Mesendoderm (in vitro differentiated cells): Measurements from ENCODE around the gene EIF6.

Experiments
- DNase-seq: peaks from one replicate; pipeline ENCODE4 v3.0.0; 2013
- H2AK5ac ChIP-seq: 2 replicates; pipeline ENCODE4 v1.6.1; 2013; ENCODE audit warnings: low read length, inconsistent platforms
- H2BK120ac ChIP-seq: 2 replicates; pipeline ENCODE4 v1.6.1; 2013; ENCODE audit warnings: low read depth, mild to moderate bottlenecking, low read length, moderate library complexity, mixed read lengths
- H2BK15ac ChIP-seq: replicated peaks from 2 replicates; pipeline ENCODE4 v1.6.1; 2013; ENCODE audit warnings: low read depth, mild to moderate bottlenecking, moderate library complexity
- H2BK5ac ChIP-seq: 2 replicates; pipeline ENCODE4 v1.6.1; 2013; ENCODE audit warnings: low read length, inconsistent platforms
- H3K18ac ChIP-seq: 2 replicates; pipeline ENCODE4 v1.6.1; 2013; ENCODE audit warnings: mild to moderate bottlenecking, low read length, mixed read lengths
- H3K23ac ChIP-seq: one replicate; pipeline ENCODE4 v1.6.1; 2013; ENCODE audit warnings: low read length
- H3K27ac ChIP-seq: 2 replicates; pipeline ENCODE4 v1.5.1; 2013; ENCODE audit warnings: low read depth, mild to moderate bottlenecking, inconsistent platforms, low read length, moderate library complexity
- H3K27me3 ChIP-seq: 2 replicates; pipeline ENCODE4 v1.6.1; 2013; ENCODE audit warnings: low read length, control low read depth, mild to moderate bottlenecking, inconsistent platforms; ENCODE audit not compliant: insufficient read depth, poor library complexity
- H3K36me3 ChIP-seq: 2 replicates; pipeline ENCODE4 v1.6.1; 2013; ENCODE audit warnings: low read length, inconsistent platforms; ENCODE audit not compliant: control insufficient read depth, insufficient read depth
- H3K4ac ChIP-seq: one replicate; pipeline ENCODE4 v1.6.1; 2013; ENCODE audit warnings: low read depth, mild to moderate bottlenecking, low read length, moderate library complexity
- H3K4me1 ChIP-seq: 2 replicates; pipeline ENCODE4 v1.6.1; 2013; ENCODE audit warnings: low read depth, low read length, inconsistent platforms; ENCODE audit not compliant: control insufficient read depth
- H3K4me2 ChIP-seq: 2 replicates; pipeline ENCODE4 v1.6.1; 2013; ENCODE audit warnings: low read length
- H3K4me3 ChIP-seq: 2 replicates; pipeline ENCODE4 v1.5.1; 2013; ENCODE audit warnings: mild to moderate bottlenecking, low read length
- H3K56ac ChIP-seq: one replicate; pipeline ENCODE4 v1.6.1; 2013; ENCODE audit warnings: low read length
- H3K79me1 ChIP-seq: 2 replicates; pipeline ENCODE4 v1.6.1; 2013; ENCODE audit warnings: low read length, inconsistent platforms
- H3K79me2 ChIP-seq: 2 replicates; pipeline ENCODE4 v1.6.1; 2013; ENCODE audit warnings: mild to moderate bottlenecking, low read length; ENCODE audit not compliant: control insufficient read depth, insufficient read depth
- H3K9ac ChIP-seq: 2 replicates; pipeline ENCODE4 v1.6.1; 2013; ENCODE audit warnings: low read length, inconsistent platforms
- H4K5ac ChIP-seq: one replicate; pipeline ENCODE4 v1.6.1; 2013; ENCODE audit warnings: low read length
- H4K8ac ChIP-seq: one replicate; pipeline ENCODE4 v1.6.1; 2013; ENCODE audit warnings: low read depth, mild to moderate bottlenecking, control low read depth, low read length, moderate library complexity
- WGBS: extraction: QIAGEN DNeasy Blood & Tissue Kit; methylation state at CpG from one replicate; pipeline ENCODE4 v1.1.7; 2013; ENCODE audit warnings: low lambda C conversion rate, missing lambda C conversion rate; ENCODE audit not compliant: insufficient coverage; ENCODE audit errors: extremely low coverage; 5-methylcytosine and 5-hydroxymethylcytosine counted together

EIF6 gene

GRCh38 chr20:35290186-35290886 lies 5.8 kb upstream of the EIF6 start:
- Histone ChIP-seq H3K4me3 (no peak overlapping the region), H2AK5ac (no peak overlapping the region), H3K36me3 (no peaks in the 10 kb centered on the region), H4K8ac (no peak overlapping the region), H3K4me1 (no peaks in the 10 kb centered on the region), H3K27me3 (no peaks in the 10 kb centered on the region), H2BK5ac (no peak overlapping the region), H3K4ac (no peak overlapping the region), H3K4me2 (no peak overlapping the region), H3K9ac (no peak overlapping the region), H3K27ac (no peak overlapping the region), H2BK15ac (no peak overlapping the region), H4K5ac (no peak overlapping the region), H3K79me2 (no peaks in the 10 kb centered on the region), H3K23ac (no peak overlapping the region), H2BK120ac (no peak overlapping the region), H3K18ac (no peak overlapping the region), H3K56ac (no peak overlapping the region), H3K79me1 (no peaks in the 10 kb centered on the region)
- no CpG with 5 or more reads among the region's 7 CpGs for WGBS
- no peak for DNase-seq

GRCh38 chr20:35288325-35289060 lies 3.9 kb upstream of the EIF6 start:
- H3K23ac ChIP-seq = no peak overlapping the region
- no peaks in the 10 kb centered on the region for H3K36me3 ChIP-seq
- H3K9ac ChIP-seq = no peak overlapping the region
- H3K27me3 ChIP-seq = no peaks in the 10 kb centered on the region
- no peak overlapping the region for H2BK15ac ChIP-seq
- no peak overlapping the region for H3K4me2 ChIP-seq
- no CpG with 5 or more reads among the region's 19 CpGs for WGBS
- H2AK5ac ChIP-seq = no peak overlapping the region
- H4K5ac ChIP-seq = no peak overlapping the region
- H2BK5ac ChIP-seq = no peak overlapping the region
- H3K4ac ChIP-seq = no peak overlapping the region
- H3K4me1 ChIP-seq = peaks cover 2% of the 10 kb centered on the region
- H3K4me3 ChIP-seq = no peak overlapping the region
- H3K79me2 ChIP-seq = peaks cover 8% of the 10 kb centered on the region
- peaks cover 4% of the 10 kb centered on the region for H3K79me1 ChIP-seq
- no peak overlapping the region for H3K56ac ChIP-seq
- H4K8ac ChIP-seq = no peak overlapping the region
- H2BK120ac ChIP-seq = no peak overlapping the region
- no peak for DNase-seq
- H3K18ac ChIP-seq = no peak overlapping the region
- H3K27ac ChIP-seq = no peak overlapping the region

- H3K36me3 ChIP-seq = peaks cover 1% of the 10 kb centered on the region
- no peak overlapping the region for H2AK5ac ChIP-seq
- H3K27ac ChIP-seq = no peak overlapping the region
- no peak overlapping the region for H4K5ac ChIP-seq
- no peak overlapping the region for H2BK5ac ChIP-seq
- H4K8ac ChIP-seq = no peak overlapping the region
- H3K4me3 ChIP-seq = no peak overlapping the region
- no peak for DNase-seq
- no peak overlapping the region for H2BK15ac ChIP-seq
- H3K4ac ChIP-seq = no peak overlapping the region
- no peak overlapping the region for H3K23ac ChIP-seq
- H2BK120ac ChIP-seq = no peak overlapping the region
- peaks cover 12% of the 10 kb centered on the region for H3K79me2 ChIP-seq
- no peaks in the 10 kb centered on the region for H3K27me3 ChIP-seq
- H3K9ac ChIP-seq = no peak overlapping the region
- H3K56ac ChIP-seq = no peak overlapping the region
- H3K18ac ChIP-seq = no peak overlapping the region
- peaks cover 7% of the 10 kb centered on the region for H3K79me1 ChIP-seq
- peaks cover 5% of the 10 kb centered on the region for H3K4me1 ChIP-seq
- H3K4me2 ChIP-seq = no peak overlapping the region
- no CpG with 5 or more reads among the region's 28 CpGs for WGBS
These were observed 3.1 kb upstream of the EIF6 start for GRCh38 chr20:35287509-35288324.

GRCh38 chr20:35286899-35287508 lies 2.4 kb upstream of the EIF6 start:
- DNase-seq = no peak
- Histone ChIP-seq H2AK5ac (no peak overlapping the region), H3K4ac (no peak overlapping the region), H3K27me3 (no peaks in the 10 kb centered on the region), H3K18ac (no peak overlapping the region), H2BK5ac (no peak overlapping the region), H3K9ac (no peak overlapping the region), H3K79me1 (peaks cover 7% of the 10 kb centered on the region), H3K4me1 (peaks cover 5% of the 10 kb centered on the region), H3K4me3 (no peak overlapping the region), H4K5ac (no peak overlapping the region), H3K23ac (no peak overlapping the region), H2BK15ac (no peak overlapping the region), H3K4me2 (no peak overlapping the region), H3K36me3 (peaks cover 1% of the 10 kb centered on the region), H2BK120ac (no peak overlapping the region), H3K27ac (no peak overlapping the region), H4K8ac (no peak overlapping the region), H3K79me2 (peaks cover 15% of the 10 kb centered on the region), H3K56ac (no peak overlapping the region)
- WGBS = no CpG with 5 or more reads among the region's 17 CpGs

- H2BK120ac ChIP-seq = no peak overlapping the region
- WGBS = no CpG with 5 or more reads among the region's 12 CpGs
- no peak overlapping the region for H2AK5ac ChIP-seq
- H3K79me2 ChIP-seq = peaks cover 18% of the 10 kb centered on the region
- no peak overlapping the region for H2BK15ac ChIP-seq
- H3K36me3 ChIP-seq = peaks cover 1% of the 10 kb centered on the region
- no peak overlapping the region for H3K18ac ChIP-seq
- H3K4me3 ChIP-seq = no peak overlapping the region
- H3K4me2 ChIP-seq = no peak overlapping the region
- H4K5ac ChIP-seq = no peak overlapping the region
- no peak for DNase-seq
- no peak overlapping the region for H3K9ac ChIP-seq
- H3K27ac ChIP-seq = no peak overlapping the region
- H3K23ac ChIP-seq = no peak overlapping the region
- H3K4ac ChIP-seq = no peak overlapping the region
- H3K27me3 ChIP-seq = no peaks in the 10 kb centered on the region
- H4K8ac ChIP-seq = no peak overlapping the region
- no peak overlapping the region for H2BK5ac ChIP-seq
- H3K4me1 ChIP-seq = peaks cover 5% of the 10 kb centered on the region
- H3K56ac ChIP-seq = no peak overlapping the region
- peaks cover 7% of the 10 kb centered on the region for H3K79me1 ChIP-seq
These were observed 1.7 kb upstream of the EIF6 start for GRCh38 chr20:35286077-35286898.
